Liver (tissue), 9 donors: ENCODE measurements around the gene MCF2L2. TPM values are rescaled to one million over a fixed set of nuclear protein-coding genes. Genes with fewer than 3 reads are reported as not detected.

Experiments used
- DNase-seq: peaks from one replicate; pipeline ENCODE4 v3.0.0-alpha.2; 2017; ENCODE audit warnings: low spot score
- H3K27ac ChIP-seq, 2 donors: one replicate each; pipeline ENCODE4 v1.7.0; 2013; ENCODE audit warnings: inconsistent platforms in 2 of 2, low read length in 2 of 2, control low read depth in 1 of 2, low read depth in 1 of 2, mild to moderate bottlenecking in 1 of 2
- H3K27me3 ChIP-seq, 4 donors: one replicate each; pipeline versions ENCODE4 v1.6.1 to v1.7.0; 2013; ENCODE audit warnings: low read length in 3 of 4, inconsistent platforms in 1 of 4, mild to moderate bottlenecking in 1 of 4, moderate library complexity in 1 of 4; ENCODE audit not compliant: control insufficient read depth in 4 of 4, insufficient read depth in 4 of 4
- H3K36me3 ChIP-seq, 4 donors: one replicate each; pipeline versions ENCODE4 v1.6.1 to v1.7.0; 2013; ENCODE audit warnings: low read length in 3 of 4, mild to moderate bottlenecking in 3 of 4, low read depth in 1 of 4, moderate library complexity in 1 of 4; ENCODE audit not compliant: control insufficient read depth in 4 of 4, insufficient read depth in 3 of 4
- H3K4me1 ChIP-seq, 4 donors: one replicate each; pipeline versions ENCODE4 v1.6.1 to v1.7.0; 2013; ENCODE audit warnings: low read length in 3 of 4, mild to moderate bottlenecking in 3 of 4, moderate library complexity in 1 of 4; ENCODE audit not compliant: control insufficient read depth in 4 of 4, insufficient read depth in 4 of 4
- H3K4me3 ChIP-seq, 3 donors: one replicate each; pipeline versions ENCODE4 v1.6.1 to v1.7.0; 2013; ENCODE audit warnings: low read length in 3 of 3, control low read depth in 1 of 3, low read depth in 1 of 3, mild to moderate bottlenecking in 1 of 3
- H3K9ac ChIP-seq, 2 donors: one replicate each; pipeline ENCODE4 v1.7.0; 2013; ENCODE audit warnings: low read length in 2 of 2, mild to moderate bottlenecking in 2 of 2, moderate library complexity in 2 of 2, control low read depth in 1 of 2, low read depth in 1 of 2
- H3K9me3 ChIP-seq, 4 donors: one replicate each; pipeline versions ENCODE4 v1.6.1 to v1.7.0; 2013; ENCODE audit warnings: low read length in 3 of 4; ENCODE audit not compliant: control insufficient read depth in 4 of 4
- ATF3 ChIP-seq: IDR thresholded peaks from 2 replicates; pipeline ENCODE4 v1.6.1; 2016; ENCODE audit warnings: antibody characterized with exemption
- CTCF ChIP-seq: fragments of 150-350 bp; IDR thresholded peaks from 2 replicates; pipeline ENCODE4 v1.5.1; 2017; ENCODE audit warnings: improper control_type of control experiment, low read depth, low read length; ENCODE audit not compliant: missing input control
- EGR1 ChIP-seq, 2 donors: IDR thresholded peaks; 2 replicates each; pipeline ENCODE4 v1.6.1; 2016 to 2018; ENCODE audit warnings: antibody characterized with exemption in 2 of 2, low read depth in 2 of 2
- FOXA1 ChIP-seq: IDR thresholded peaks from 2 replicates; pipeline ENCODE4 v1.6.1; 2016; ENCODE audit warnings: antibody characterized with exemption
- FOXA2 ChIP-seq: IDR thresholded peaks from 2 replicates; pipeline ENCODE4 v1.6.1; 2016; ENCODE audit warnings: antibody characterized with exemption
- GABPA ChIP-seq, 2 donors: IDR thresholded peaks in 1 of 2; conservative IDR thresholded peaks in 1 of 2; 2 replicates each; pipeline ENCODE4 v1.6.1; 2016; ENCODE audit warnings: antibody characterized with exemption in 2 of 2, mild to moderate bottlenecking in 1 of 2, moderate library complexity in 1 of 2
- HNF4A ChIP-seq, 2 donors: conservative IDR thresholded peaks; 2 replicates each; pipeline ENCODE4 v1.6.1; 2016; ENCODE audit warnings: antibody characterized with exemption in 2 of 2, mild to moderate bottlenecking in 2 of 2
- HNF4G ChIP-seq: IDR thresholded peaks from 2 replicates; pipeline ENCODE4 v1.6.1; 2016; ENCODE audit warnings: antibody characterized with exemption
- JUND ChIP-seq, 2 donors: IDR thresholded peaks; 2 replicates each; pipeline ENCODE4 v1.6.1; 2016; ENCODE audit warnings: antibody characterized with exemption in 2 of 2
- NR2F2 ChIP-seq: IDR thresholded peaks from 2 replicates; pipeline ENCODE4 v1.6.1; 2016; ENCODE audit warnings: antibody characterized with exemption
- RAD21 ChIP-seq, 2 donors: IDR thresholded peaks; 2 replicates each; pipeline ENCODE4 v1.6.1; 2016; ENCODE audit warnings: antibody characterized with exemption in 2 of 2, mild to moderate bottlenecking in 2 of 2
- REST ChIP-seq: IDR thresholded peaks from 2 replicates; pipeline ENCODE4 v1.6.1; 2016; ENCODE audit warnings: antibody characterized with exemption, mild to moderate bottlenecking
- RXRA ChIP-seq, 2 donors: IDR thresholded peaks; 2 replicates each; pipeline ENCODE4 v1.6.1; 2017 to 2018; ENCODE audit warnings: antibody characterized with exemption in 2 of 2, mild to moderate bottlenecking in 1 of 2
- SP1 ChIP-seq: IDR thresholded peaks from 2 replicates; pipeline ENCODE4 v1.6.1; 2018; ENCODE audit warnings: antibody characterized with exemption, mild to moderate bottlenecking
- TAF1 ChIP-seq: conservative IDR thresholded peaks from 2 replicates; pipeline ENCODE4 v1.6.1; 2016; ENCODE audit warnings: antibody characterized with exemption, mild to moderate bottlenecking
- YY1 ChIP-seq: IDR thresholded peaks from 2 replicates; pipeline ENCODE4 v1.6.1; 2016; ENCODE audit warnings: antibody characterized with exemption, mild to moderate bottlenecking
- ZBTB33 ChIP-seq: IDR thresholded peaks from 2 replicates; pipeline ENCODE4 v1.6.1; 2016; ENCODE audit warnings: antibody characterized with exemption
- WGBS: extraction: QIAGEN DNeasy Blood & Tissue Kit; methylation state at CpG from one replicate; pipeline ENCODE4 v1.1.7; 2013; 5-methylcytosine and 5-hydroxymethylcytosine counted together
- polyA plus RNA-seq, 2 donors: library from polyadenylated mRNA; stranded (reverse) in 1 of 2; unstranded in 1 of 2; fragments of 200-250 nt in 1 of 2; fragments of >200 nt in 1 of 2; fragmentation: Nextera tagmentation in 1 of 2; extraction: Ambion mirVana in 1 of 2; gene quantifications; one replicate each; pipeline versions ENCODE4 v1.2.1 to v1.2.3, GENCODE V29; 2013 to 2015
- total RNA-seq, 2 donors: library from RNA; depleted of rRNA; stranded (reverse); fragments of >200 nt; gene quantifications; one replicate each; pipeline ENCODE4 v1.2.3, GENCODE V29; 2014
- donor health status: healthy.
- donor health status: healthy.
- donor health status: healthy.
- donor health status: healthy.
- donor health status: healthy.

MCF2L2 gene
- total and polyA plus RNA-seq, 4 donors: 0.02 to 0.47 (median 0.17) TPM; not detected in 1

GRCh38 chr3:183391460-183391859, 37.0 kb downstream of the MCF2L2 start:
- DNase-seq: no peak
- TF ChIP-seq YY1 (no peak), HNF4G (no peak), NR2F2 (no peak), REST (no peak), FOXA1 (no peak), ATF3 (no peak), RAD21 (IDR thresholded peaks at IDR 0.05) (no peak), ZBTB33 (no peak), HNF4A (conservative IDR thresholded peaks at IDR 0.05) (no peak), SP1 (no peak), EGR1 (IDR thresholded peaks at IDR 0.05; ENCODE audit: low read depth in 2 of 2) (no peak), FOXA2 (no peak), RXRA (IDR thresholded peaks at IDR 0.05) (no peak), CTCF (no peak), JUND (IDR thresholded peaks at IDR 0.05) (no peak), TAF1 (no peak)
- H3K4me3 ChIP-seq: no peak overlapping the region
- no peak overlapping the region for H3K9ac ChIP-seq
- no peaks in the 10 kb centered on the region for H3K4me1 ChIP-seq
- H3K9me3 ChIP-seq: no peaks in the 10 kb centered on the region
- no peaks in the 10 kb centered on the region for H3K36me3 ChIP-seq
- WGBS: 89% methylated on average over 3 of the region's 3 CpGs
- H3K27ac ChIP-seq: no peak overlapping the region
- no peaks in the 10 kb centered on the region for H3K27me3 ChIP-seq

GRCh38 chr3:183390844-183391243, 37.6 kb downstream of the MCF2L2 start:
- H3K9ac ChIP-seq: no peak overlapping the region
- no peaks in the 10 kb centered on the region for H3K36me3 ChIP-seq
- DNase-seq: no peak
- no peak overlapping the region for H3K27ac ChIP-seq
- no peak overlapping the region for H3K4me3 ChIP-seq
- no peak for TF ChIP-seq HNF4G
- TF ChIP-seq GABPA (IDR thresholded peaks at IDR 0.05 in 1 of 2, conservative IDR thresholded peaks at IDR 0.05 in 1 of 2): no peak
- H3K27me3 ChIP-seq: no peaks in the 10 kb centered on the region
- peaks cover 0 to under 1% (median 0%) of the 10 kb centered on the region in 4 donors for H3K4me1 ChIP-seq
- H3K9me3 ChIP-seq: no peaks in the 10 kb centered on the region
